GM23338 (cell line): ENCODE results near the gene GAB2. TPM values are rescaled to one million over a fixed set of nuclear protein-coding genes. Genes with fewer than 3 reads are reported as not detected.

Experiments
- ATAC-seq: fragments of 200-7000 bp; cut with Tn5 transposase; 3 replicates; pipeline ENCODE4 v1.9.1; 2020
- DNase-seq: peaks from one replicate; pipeline ENCODE4 v3.0.0-alpha.2; 2015; ENCODE audit warnings: low spot score
- H2AFZ ChIP-seq: fragments of 200-600 bp; sonication (generic); 2 replicates; pipeline ENCODE4 v1.8.0; 2016; ENCODE audit warnings: antibody characterized with exemption, mild to moderate bottlenecking, moderate library complexity
- H3F3A ChIP-seq: fragments of 200-600 bp; sonication (generic); replicated peaks from 2 replicates; pipeline ENCODE4 v1.8.0; 2017; ENCODE audit warnings: antibody characterized with exemption, mixed run types, low read depth
- H3K27ac ChIP-seq: fragments of 200-600 bp; sonication (generic); 2 replicates; pipeline ENCODE4 v1.6.1; 2016; ENCODE audit warnings: low read depth
- H3K27me3 ChIP-seq: fragments of 200-600 bp; sonication (generic); 2 replicates; pipeline ENCODE4 v1.8.0; 2016; ENCODE audit warnings: mild to moderate bottlenecking, mixed run types, moderate library complexity; ENCODE audit not compliant: insufficient read depth
- H3K36me3 ChIP-seq: fragments of 200-600 bp; sonication (generic); 2 replicates; pipeline ENCODE4 v1.8.0; 2016; ENCODE audit warnings: mild to moderate bottlenecking; ENCODE audit not compliant: insufficient read depth
- H3K4me1 ChIP-seq: fragments of 200-600 bp; sonication (generic); 2 replicates; pipeline ENCODE4 v1.8.0; 2016; ENCODE audit warnings: mild to moderate bottlenecking, moderate library complexity; ENCODE audit not compliant: insufficient read depth
- H3K4me2 ChIP-seq: fragments of 200-600 bp; sonication (generic); 2 replicates; pipeline ENCODE4 v1.7.1; 2017; ENCODE audit warnings: mixed run types
- H3K4me3 ChIP-seq: fragments of 200-600 bp; sonication (generic); 2 replicates; pipeline ENCODE4 v1.6.1; 2016; ENCODE audit warnings: mixed run types
- H3K79me2 ChIP-seq: fragments of 200-600 bp; sonication (generic); replicated peaks from 2 replicates; pipeline ENCODE4 v1.8.0; 2017; ENCODE audit warnings: mild to moderate bottlenecking; ENCODE audit not compliant: insufficient read depth
- H3K9me2 ChIP-seq: fragments of 200-600 bp; sonication (generic); 2 replicates; pipeline ENCODE4 v1.8.0; 2017; ENCODE audit not compliant: insufficient read depth
- H4K20me1 ChIP-seq: fragments of 200-600 bp; sonication (generic); replicated peaks from 2 replicates; pipeline ENCODE4 v1.8.0; 2017; ENCODE audit warnings: mild to moderate bottlenecking; ENCODE audit not compliant: insufficient read depth
- H3K27ac Mint-ChIP-seq: 2 replicates; pipeline ENCODE4 v1.8.0; 2020; ENCODE audit warnings: inconsistent platforms, mild to moderate bottlenecking, moderate library complexity, mixed read lengths
- H3K27me3 Mint-ChIP-seq: 3 replicates; pipeline ENCODE4 v1.8.0; 2022; ENCODE audit warnings: low read depth, mild to moderate bottlenecking, moderate library complexity, mixed read lengths, inconsistent platforms; ENCODE audit not compliant: insufficient read depth, poor library complexity
- H3K36me3 Mint-ChIP-seq: 3 replicates; pipeline ENCODE4 v1.8.0; 2021; ENCODE audit warnings: low read depth, mild to moderate bottlenecking, inconsistent platforms, moderate library complexity, mixed read lengths
- H3K4me1 Mint-ChIP-seq: 3 replicates; pipeline ENCODE4 v1.8.0; 2020; ENCODE audit warnings: mild to moderate bottlenecking, inconsistent platforms, mixed read lengths
- H3K4me3 Mint-ChIP-seq: 3 replicates; pipeline ENCODE4 v1.8.0; 2021; ENCODE audit warnings: moderate library complexity, mild to moderate bottlenecking, inconsistent platforms, mixed read lengths
- H3K9me3 Mint-ChIP-seq: 3 replicates; pipeline ENCODE4 v1.8.0; 2020; ENCODE audit warnings: moderate library complexity, mild to moderate bottlenecking, inconsistent platforms, mixed read lengths
- CREB1 ChIP-seq: fragments of 250-450 bp; sonication (Bioruptor Pico); IDR thresholded peaks from 2 replicates; pipeline ENCODE4 v1.5.0; 2020; ENCODE audit warnings: low read depth, mild to moderate bottlenecking, moderate library complexity
- ETS1 ChIP-seq: IDR thresholded peaks from 2 replicates; pipeline ENCODE4 v1.6.1; 2016; ENCODE audit warnings: antibody characterized with exemption
- EZH2 ChIP-seq: fragments of 200-600 bp; sonication (generic); IDR thresholded peaks from one replicate; pipeline ENCODE4 v1.8.0; 2017; ENCODE audit warnings: antibody characterized with exemption, mild to moderate bottlenecking, low read depth; ENCODE audit not compliant: unreplicated experiment
- EZH2phosphoT487 ChIP-seq: fragments of 200-600 bp; sonication (generic); IDR thresholded peaks from one replicate; pipeline ENCODE4 v1.8.1; 2018; ENCODE audit warnings: antibody characterized with exemption; ENCODE audit not compliant: unreplicated experiment
- JUNB ChIP-seq: IDR thresholded peaks from one replicate; pipeline ENCODE4 v1.6.1; 2016; ENCODE audit warnings: antibody characterized with exemption; ENCODE audit not compliant: unreplicated experiment
- NANOG ChIP-seq: IDR thresholded peaks from 2 replicates; pipeline ENCODE4 v1.6.1; 2016; ENCODE audit warnings: antibody characterized with exemption, borderline replicate concordance
- POLR2AphosphoS5 ChIP-seq: IDR thresholded peaks from 2 replicates; pipeline ENCODE4 v1.6.1; 2016; ENCODE audit warnings: antibody characterized with exemption, low read depth
- REST ChIP-seq: IDR thresholded peaks from one replicate; pipeline ENCODE4 v1.6.1; 2018; ENCODE audit warnings: antibody characterized with exemption; ENCODE audit not compliant: unreplicated experiment
- STAT1 ChIP-seq: IDR thresholded peaks from one replicate; pipeline ENCODE4 v1.6.1; 2016; ENCODE audit warnings: antibody characterized with exemption; ENCODE audit not compliant: unreplicated experiment
- ZNF114 ChIP-seq: fragments of 250-450 bp; sonication (Bioruptor Pico); IDR thresholded peaks from 2 replicates; pipeline ENCODE4 v1.5.0; 2020; ENCODE audit warnings: mild to moderate bottlenecking, moderate library complexity
- ZNF331 ChIP-seq: fragments of 250-450 bp; sonication (Bioruptor Pico); IDR thresholded peaks from 2 replicates; pipeline ENCODE4 v1.5.0; 2020; ENCODE audit warnings: low read depth, mild to moderate bottlenecking, moderate library complexity
- polyA plus RNA-seq: library from polyadenylated mRNA; unstranded; fragments of >200 nt; fragmentation: Nextera tagmentation; extraction: Ambion mirVana; gene quantifications from 2 replicates; pipeline ENCODE4 v1.2.1, GENCODE V29; 2016
- total RNA-seq: library from RNA; depleted of rRNA; stranded (reverse); fragments of >200 nt; shearing (Covaris generic); gene quantifications from 2 replicates; pipeline ENCODE4 v1.2.3, GENCODE V29; 2014
- TF ChIP-seq, protein P1 (sequence below), 2 experiments: fragments of 200-600 bp in 1 of 2; sonication (generic) in 1 of 2; conservative IDR thresholded peaks; 2 replicates each; pipeline versions ENCODE4 v1.5.1 to v1.6.1; 2016 to 2017; ENCODE audit warnings: antibody characterized with exemption in 2 of 2, low read depth in 2 of 2, mild to moderate bottlenecking in 2 of 2, moderate library complexity in 1 of 2

GAB2 gene
- total and polyA plus RNA-seq, 2 experiments from 2014 or later, result 2.0 to 10.8 TPM

DNA sequence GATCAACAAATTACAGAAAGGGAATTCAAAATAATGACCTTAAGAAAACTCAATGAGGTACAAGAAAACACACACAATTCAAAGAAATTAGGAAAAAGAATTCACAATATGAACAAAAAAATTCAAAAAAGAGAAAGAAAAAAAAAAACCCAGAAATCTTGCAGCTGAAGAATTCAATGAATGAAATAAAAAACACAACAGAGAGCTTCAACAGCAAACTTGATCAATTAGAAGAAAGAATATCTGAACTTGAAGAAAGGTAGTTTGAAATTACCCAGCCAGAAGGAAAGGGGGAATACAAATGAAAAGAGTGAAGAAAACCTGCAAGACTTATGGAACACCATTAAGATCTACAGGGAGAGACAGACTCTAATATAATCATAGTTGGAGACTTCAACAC lies 176.1 kb downstream of the GAB2 start (continued):
- TF ChIP-seq ETS1 (no peak), REST (no peak), ZNF331 (no peak), ZNF114 (CRISPR knock-in tag) (no peak), STAT1 (no peak), EZH2 (no peak), EZH2phosphoT487 (no peak), CREB1 (CRISPR knock-in tag) (no peak), POLR2AphosphoS5 (no peak), JUNB (no peak)
- TF ChIP-seq, protein P1, sequence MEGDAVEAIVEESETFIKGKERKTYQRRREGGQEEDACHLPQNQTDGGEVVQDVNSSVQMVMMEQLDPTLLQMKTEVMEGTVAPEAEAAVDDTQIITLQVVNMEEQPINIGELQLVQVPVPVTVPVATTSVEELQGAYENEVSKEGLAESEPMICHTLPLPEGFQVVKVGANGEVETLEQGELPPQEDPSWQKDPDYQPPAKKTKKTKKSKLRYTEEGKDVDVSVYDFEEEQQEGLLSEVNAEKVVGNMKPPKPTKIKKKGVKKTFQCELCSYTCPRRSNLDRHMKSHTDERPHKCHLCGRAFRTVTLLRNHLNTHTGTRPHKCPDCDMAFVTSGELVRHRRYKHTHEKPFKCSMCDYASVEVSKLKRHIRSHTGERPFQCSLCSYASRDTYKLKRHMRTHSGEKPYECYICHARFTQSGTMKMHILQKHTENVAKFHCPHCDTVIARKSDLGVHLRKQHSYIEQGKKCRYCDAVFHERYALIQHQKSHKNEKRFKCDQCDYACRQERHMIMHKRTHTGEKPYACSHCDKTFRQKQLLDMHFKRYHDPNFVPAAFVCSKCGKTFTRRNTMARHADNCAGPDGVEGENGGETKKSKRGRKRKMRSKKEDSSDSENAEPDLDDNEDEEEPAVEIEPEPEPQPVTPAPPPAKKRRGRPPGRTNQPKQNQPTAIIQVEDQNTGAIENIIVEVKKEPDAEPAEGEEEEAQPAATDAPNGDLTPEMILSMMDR (conservative IDR thresholded peaks at IDR 0.05; ENCODE audit: low read depth in 2 of 2), result no peak

DNA sequence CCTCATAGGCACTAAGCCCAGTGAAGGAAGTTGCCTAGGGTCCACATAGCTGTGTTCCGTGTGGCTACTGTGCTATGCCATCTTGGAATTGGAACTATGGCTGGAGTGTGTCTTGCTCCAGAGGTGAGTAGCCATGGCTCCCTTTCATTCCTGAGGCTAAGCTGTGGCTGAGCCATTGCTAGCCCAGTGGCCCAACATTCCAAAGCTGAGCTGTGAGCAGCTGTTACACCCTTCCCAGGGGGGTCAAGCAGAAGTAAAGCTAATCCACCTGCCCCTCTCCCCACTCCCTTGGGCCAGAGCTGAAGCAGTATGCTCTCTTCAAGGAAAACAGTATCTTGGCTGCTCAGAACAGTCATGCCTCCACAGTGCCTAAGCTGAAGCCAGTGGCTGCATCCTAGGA lies 177.8 kb downstream of the GAB2 start:
- H3K9me2 ChIP-seq, result no peaks in the 10 kb centered on the region
- H2AFZ ChIP-seq, result no peak overlapping the region
- Mint-ChIP-seq H3K4me1 (no peaks in the 10 kb centered on the region; the same call in 2 of the 3 replicates), H3K9me3 (0 out of 3 replicates have a peak, but pooled peaks cover 6% of the 10 kb centered on the region), H3K4me3 (no peak overlapping the region), H3K27me3 (peaks cover 2% of the 10 kb centered on the region), H3K36me3 (peaks cover 8% of the 10 kb centered on the region; the same call in 1 of the 3 replicates), H3K27ac (no peak overlapping the region)
- ATAC-seq (no peak), DNase-seq (no peak)
- H3K4me3 ChIP-seq, result no peak overlapping the region
- H4K20me1 ChIP-seq, result no peaks in the 10 kb centered on the region; the same call in 1 of the 2 replicates
- H3F3A ChIP-seq, result no peaks in the 10 kb centered on the region
- H3K27ac ChIP-seq, result no peak overlapping the region
- no peaks in the 10 kb centered on the region for H3K27me3 ChIP-seq
- H3K4me2 ChIP-seq, result no peak overlapping the region
- H3K36me3 ChIP-seq, result no peaks in the 10 kb centered on the region
- H3K79me2 ChIP-seq, result no peaks in the 10 kb centered on the region
- no peaks in the 10 kb centered on the region for H3K4me1 ChIP-seq
- no peak for TF ChIP-seq NANOG
- TF ChIP-seq POLR2AphosphoS5, result no peak
- no peak for TF ChIP-seq ETS1
- no peak for TF ChIP-seq EZH2phosphoT487
- no peak for TF ChIP-seq CREB1 (CRISPR knock-in tag)
- TF ChIP-seq ZNF331, result no peak
- no peak for TF ChIP-seq JUNB
- no peak for TF ChIP-seq EZH2
